Memory B cell (primary cell): Measurements from ENCODE around the gene E2F4.

Experiments
- ATAC-seq: fragments of 150-1000 bp; cut with Tn5 transposase; 2 replicates; pipeline ENCODE4 v1.10.0; 2021; ENCODE audit warnings: low read depth, mild to moderate bottlenecking, moderate library complexity
- DNase-seq, 2 donors: peaks; one replicate each; pipeline ENCODE4 v3.0.0; 2022; ENCODE audit warnings: low spot score in 2 of 2
- H3K27ac Mint-ChIP-seq: one replicate; pipeline ENCODE4 v1.8.0; 2022; ENCODE audit warnings: mild to moderate bottlenecking, moderate library complexity, mixed read lengths
- H3K27me3 Mint-ChIP-seq: one replicate; pipeline ENCODE4 v1.8.0; 2022; ENCODE audit warnings: mixed read lengths
- H3K36me3 Mint-ChIP-seq: one replicate; pipeline ENCODE4 v1.8.0; 2022; ENCODE audit warnings: mild to moderate bottlenecking, mixed read lengths
- H3K4me1 Mint-ChIP-seq: one replicate; pipeline ENCODE4 v1.8.0; 2022; ENCODE audit warnings: mixed read lengths
- H3K4me3 Mint-ChIP-seq: one replicate; pipeline ENCODE4 v1.8.0; 2022; ENCODE audit warnings: mild to moderate bottlenecking, moderate library complexity, mixed read lengths
- H3K9me3 Mint-ChIP-seq: one replicate; pipeline ENCODE4 v1.8.0; 2022; ENCODE audit warnings: mixed read lengths

E2F4 gene

DNA sequence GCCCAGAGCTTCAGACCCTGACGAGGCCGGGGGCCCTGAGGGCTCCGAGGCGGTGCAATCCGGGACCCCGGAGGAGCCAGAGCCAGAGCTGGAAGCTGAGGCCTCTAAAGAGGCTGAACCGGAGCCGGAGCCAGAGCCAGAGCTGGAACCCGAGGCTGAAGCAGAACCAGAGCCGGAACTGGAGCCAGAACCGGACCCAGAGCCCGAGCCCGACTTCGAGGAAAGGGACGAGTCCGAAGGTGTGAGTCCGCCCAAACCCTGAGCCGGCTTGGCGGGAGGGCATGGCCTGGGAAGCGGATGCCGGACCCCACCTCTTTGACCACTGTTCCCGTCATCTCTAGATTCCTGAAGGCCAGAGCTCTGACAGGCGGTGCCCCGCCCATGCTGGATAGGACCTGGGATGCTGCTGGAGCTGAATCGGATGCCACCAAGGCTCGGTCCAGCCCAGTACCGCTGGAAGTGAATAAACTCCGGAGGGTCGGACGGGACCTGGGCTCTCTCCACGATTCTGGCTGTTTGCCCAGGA lies 17.2 kb upstream of the E2F4 start:
- Mint-ChIP-seq H3K27me3 (peaks cover 42% of the 10 kb centered on the region), H3K9me3 (no peaks in the 10 kb centered on the region), H3K4me1 (peaks cover 32% of the 10 kb centered on the region), H3K4me3 (peak overlapping the region; percentile 82), H3K27ac (no peak overlapping the region), H3K36me3 (no peaks in the 10 kb centered on the region)
- no peak for DNase-seq
- no peak for ATAC-seq

DNA sequence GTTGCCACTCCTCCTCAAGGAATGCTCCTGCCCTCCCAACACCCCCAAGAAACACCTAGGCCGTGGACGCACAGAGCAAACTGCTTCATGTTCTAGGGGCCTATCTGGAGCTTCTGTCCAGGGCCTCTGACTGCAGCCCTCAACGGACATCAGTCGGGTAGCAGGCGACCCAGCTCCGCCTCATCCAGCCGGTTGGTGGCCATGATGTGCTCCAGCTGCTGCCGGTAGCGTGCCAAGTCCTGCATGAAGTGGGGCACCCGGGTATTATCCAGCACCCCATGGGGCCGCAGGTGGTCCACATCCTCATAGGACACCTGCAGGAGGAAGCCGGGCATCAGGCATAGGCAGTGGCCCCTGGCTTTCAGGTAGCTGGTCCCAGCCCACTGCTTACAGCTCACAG lies 15.3 kb upstream of the E2F4 start:
- H3K9me3 Mint-ChIP-seq: no peaks in the 10 kb centered on the region
- H3K4me3 Mint-ChIP-seq: no peak overlapping the region
- H3K4me1 Mint-ChIP-seq: peaks cover 21% of the 10 kb centered on the region
- peaks cover 31% of the 10 kb centered on the region for H3K27me3 Mint-ChIP-seq
- H3K27ac Mint-ChIP-seq: no peak overlapping the region
- DNase-seq: no peak
- no peak for ATAC-seq
- H3K36me3 Mint-ChIP-seq: no peaks in the 10 kb centered on the region

DNA sequence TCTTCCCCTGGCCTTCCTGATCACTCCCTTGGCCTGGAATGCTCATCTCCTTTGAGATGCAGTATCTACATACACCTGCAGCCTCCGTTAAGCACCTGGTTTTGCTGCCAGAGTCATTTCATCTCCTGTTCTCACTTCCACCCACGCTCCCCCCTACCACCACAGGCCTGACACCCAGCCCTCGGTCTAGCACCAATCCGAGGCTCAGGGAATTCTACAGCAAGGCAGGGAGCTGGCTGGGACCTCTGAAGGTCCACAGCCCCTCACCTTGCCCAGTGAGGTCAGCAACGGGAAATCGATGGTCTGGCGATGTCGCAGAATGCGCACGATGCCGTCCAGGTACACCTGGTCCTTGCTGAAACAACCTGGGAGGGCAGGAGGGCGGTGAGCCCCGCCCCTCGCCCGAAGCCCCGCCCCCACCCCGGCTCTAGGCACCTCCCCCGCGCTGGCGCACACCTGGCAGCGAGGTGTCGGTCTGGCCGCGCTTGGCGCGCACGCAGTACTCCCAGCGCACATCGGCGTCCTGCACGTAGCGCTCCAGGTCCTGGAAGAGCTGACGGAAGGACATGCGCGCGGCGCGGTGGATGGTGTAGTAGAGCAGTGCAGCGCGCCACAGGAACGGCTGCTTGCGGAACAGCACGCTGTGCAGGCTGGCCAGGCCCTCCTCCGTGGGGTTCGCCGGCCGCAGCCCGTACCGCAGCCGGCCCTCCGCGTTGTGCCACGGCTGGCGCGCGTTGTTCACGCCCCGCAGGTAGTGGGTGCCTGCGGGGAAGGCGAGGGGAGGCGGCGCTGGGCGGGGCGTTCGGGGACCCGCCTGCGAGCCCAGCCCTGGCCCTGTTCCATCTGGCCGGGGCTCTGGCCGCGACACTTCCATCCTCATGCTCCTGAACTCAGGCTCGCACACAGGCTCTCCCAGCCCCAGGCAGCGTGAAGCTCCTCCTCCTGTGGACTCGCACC lies 13.9 kb upstream of the E2F4 start:
- H3K4me1 Mint-ChIP-seq: peaks cover 18% of the 10 kb centered on the region
- ATAC-seq (peak; percentile 61), DNase-seq (no peak)
- no peaks in the 10 kb centered on the region for H3K9me3 Mint-ChIP-seq
- H3K27ac Mint-ChIP-seq: no peak overlapping the region
- peaks cover 25% of the 10 kb centered on the region for H3K27me3 Mint-ChIP-seq
- peak overlapping the region; percentile 80 for H3K4me3 Mint-ChIP-seq
- H3K36me3 Mint-ChIP-seq: no peaks in the 10 kb centered on the region

DNA sequence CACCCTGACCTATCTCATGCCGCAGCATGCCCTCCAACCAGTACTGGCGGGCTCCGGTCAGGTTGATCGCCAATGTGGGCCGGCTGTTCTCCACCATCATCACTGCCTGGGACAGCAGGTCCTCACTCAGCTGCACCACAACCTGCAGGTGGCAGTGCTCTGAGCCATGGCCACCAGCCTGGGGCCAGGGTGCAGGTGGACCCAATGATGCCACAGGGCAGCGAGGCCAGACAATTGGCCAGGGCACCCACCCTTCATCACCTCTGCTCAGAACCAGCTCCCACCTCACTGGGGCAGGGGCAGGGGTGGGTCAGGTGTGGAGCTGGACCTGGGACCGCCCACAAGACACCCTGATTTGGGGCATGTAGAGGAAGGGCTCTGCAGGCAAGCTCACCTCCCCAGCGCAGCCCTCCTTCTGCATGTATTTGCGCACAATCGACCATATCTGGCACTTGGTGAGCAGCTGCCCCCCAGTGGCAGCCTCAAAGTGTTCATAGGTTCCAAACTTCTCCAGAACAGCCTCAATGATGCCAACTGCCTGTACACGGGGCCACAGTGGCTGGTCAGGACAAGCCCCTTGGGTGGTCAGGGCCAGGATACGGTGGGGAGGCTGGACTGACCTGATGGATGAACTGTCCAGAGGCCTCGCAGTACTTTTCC lies 12.4 kb upstream of the E2F4 start:
- H3K9me3 Mint-ChIP-seq: no peaks in the 10 kb centered on the region

DNA sequence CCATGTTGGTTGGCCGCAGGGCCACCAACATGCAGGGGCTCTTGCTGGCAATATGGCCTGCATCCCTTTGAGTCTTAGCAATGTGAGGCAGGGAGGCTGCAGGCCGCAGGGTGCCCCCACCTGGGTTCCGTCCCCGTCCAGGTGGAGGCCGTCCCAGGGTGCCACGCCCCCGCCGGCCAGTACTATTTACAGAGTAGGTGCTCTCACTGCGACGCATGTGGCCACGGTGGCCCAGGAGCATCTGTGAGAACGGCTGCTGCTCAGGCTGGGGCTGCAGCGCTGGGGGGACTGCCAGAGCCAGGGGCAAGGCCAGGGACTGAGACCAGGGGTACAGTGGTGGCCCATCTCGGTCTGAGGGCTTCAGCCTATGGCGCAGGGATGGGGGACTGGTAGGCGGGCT lies 11.8 kb upstream of the E2F4 start:
- no peak overlapping the region for H3K27ac Mint-ChIP-seq
- no peak for ATAC-seq
- H3K27me3 Mint-ChIP-seq: peaks cover 18% of the 10 kb centered on the region
- no peaks in the 10 kb centered on the region for H3K9me3 Mint-ChIP-seq
- peaks cover 10% of the 10 kb centered on the region for H3K4me1 Mint-ChIP-seq
- H3K4me3 Mint-ChIP-seq: no peak overlapping the region
- H3K36me3 Mint-ChIP-seq: no peaks in the 10 kb centered on the region
- no peak for DNase-seq

More for the DNA sequence above, 12.4 kb upstream of the E2F4 start:
- Mint-ChIP-seq H3K4me3 (no peak overlapping the region), H3K27ac (no peak overlapping the region), H3K36me3 (no peaks in the 10 kb centered on the region), H3K4me1 (peaks cover 6% of the 10 kb centered on the region), H3K27me3 (peaks cover 18% of the 10 kb centered on the region)
- DNase-seq: no peak
- no peak for ATAC-seq

DNA sequence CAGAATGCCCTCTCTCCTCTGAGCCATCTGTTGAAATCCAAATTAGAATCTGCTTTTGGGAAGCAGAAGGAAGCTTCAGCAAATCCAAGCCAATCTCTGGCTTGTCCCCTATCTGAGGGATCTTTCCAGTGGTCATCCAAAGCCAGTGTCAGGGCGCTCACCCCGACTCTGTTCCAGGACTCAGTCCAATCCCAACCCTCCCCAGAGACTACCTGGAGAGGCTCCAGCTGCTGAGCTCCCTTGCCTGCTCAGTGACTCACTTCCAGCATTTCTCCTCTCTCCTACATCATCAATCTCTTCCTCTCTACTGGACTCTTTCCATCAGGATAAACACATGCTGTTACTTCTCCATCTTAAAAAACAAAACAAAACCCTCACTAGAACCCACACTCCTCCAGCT lies 10.6 kb upstream of the E2F4 start:
- no peak overlapping the region for H3K27ac Mint-ChIP-seq
- ATAC-seq: no peak
- DNase-seq: no peak
- H3K9me3 Mint-ChIP-seq: no peaks in the 10 kb centered on the region
- H3K4me3 Mint-ChIP-seq: no peak overlapping the region
- peaks cover 12% of the 10 kb centered on the region for H3K4me1 Mint-ChIP-seq
- no peaks in the 10 kb centered on the region for H3K36me3 Mint-ChIP-seq
- H3K27me3 Mint-ChIP-seq: peaks cover 16% of the 10 kb centered on the region

DNA sequence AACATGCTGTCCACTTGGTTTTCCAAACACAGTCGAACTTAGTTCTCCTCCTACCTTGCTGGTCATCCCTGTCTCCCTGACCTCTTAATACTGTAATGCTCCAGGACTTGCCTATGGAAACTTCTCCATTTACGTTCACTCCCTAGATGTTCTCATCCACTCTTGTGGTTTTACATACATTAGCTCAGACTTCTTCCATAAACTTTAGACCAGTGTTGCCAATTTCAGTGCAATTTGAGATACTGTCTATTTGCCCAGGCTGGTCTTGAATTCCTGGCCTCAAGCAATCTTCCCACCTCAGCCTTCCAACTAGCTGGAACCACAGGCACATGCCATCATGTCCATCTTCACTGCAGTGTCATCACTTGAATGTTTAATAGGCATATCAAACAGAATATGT lies 9.7 kb upstream of the E2F4 start:
- peaks cover 14% of the 10 kb centered on the region for H3K27me3 Mint-ChIP-seq
- ATAC-seq (no peak), DNase-seq (no peak)
- no peak overlapping the region for H3K4me3 Mint-ChIP-seq
- H3K36me3 Mint-ChIP-seq: no peaks in the 10 kb centered on the region
- H3K9me3 Mint-ChIP-seq: no peaks in the 10 kb centered on the region
- H3K4me1 Mint-ChIP-seq: peaks cover 12% of the 10 kb centered on the region
- no peak overlapping the region for H3K27ac Mint-ChIP-seq

DNA sequence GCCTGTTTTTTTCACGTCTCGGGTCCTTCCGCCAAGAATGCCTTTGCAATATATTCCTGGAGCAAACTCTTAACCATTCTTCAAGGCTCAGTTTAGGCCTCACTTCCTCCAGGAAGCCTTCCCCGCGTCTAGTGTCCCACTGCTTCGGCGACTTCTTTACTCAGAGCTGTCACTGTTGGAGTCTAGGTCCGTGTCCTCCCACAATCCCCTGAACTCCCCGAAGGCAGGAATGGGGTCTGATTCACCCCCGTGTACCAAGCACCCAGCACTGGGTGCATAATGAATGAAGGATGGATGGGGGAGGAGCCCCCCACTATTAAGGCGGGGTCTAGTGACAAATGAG lies 8.7 kb upstream of the E2F4 start:
- no peaks in the 10 kb centered on the region for H3K36me3 Mint-ChIP-seq
- no peaks in the 10 kb centered on the region for H3K9me3 Mint-ChIP-seq
- H3K27ac Mint-ChIP-seq: no peak overlapping the region
- no peak for DNase-seq
- peaks cover 10% of the 10 kb centered on the region for H3K4me1 Mint-ChIP-seq
- no peak for ATAC-seq
- H3K4me3 Mint-ChIP-seq: no peak overlapping the region
- peaks cover 9% of the 10 kb centered on the region for H3K27me3 Mint-ChIP-seq

DNA sequence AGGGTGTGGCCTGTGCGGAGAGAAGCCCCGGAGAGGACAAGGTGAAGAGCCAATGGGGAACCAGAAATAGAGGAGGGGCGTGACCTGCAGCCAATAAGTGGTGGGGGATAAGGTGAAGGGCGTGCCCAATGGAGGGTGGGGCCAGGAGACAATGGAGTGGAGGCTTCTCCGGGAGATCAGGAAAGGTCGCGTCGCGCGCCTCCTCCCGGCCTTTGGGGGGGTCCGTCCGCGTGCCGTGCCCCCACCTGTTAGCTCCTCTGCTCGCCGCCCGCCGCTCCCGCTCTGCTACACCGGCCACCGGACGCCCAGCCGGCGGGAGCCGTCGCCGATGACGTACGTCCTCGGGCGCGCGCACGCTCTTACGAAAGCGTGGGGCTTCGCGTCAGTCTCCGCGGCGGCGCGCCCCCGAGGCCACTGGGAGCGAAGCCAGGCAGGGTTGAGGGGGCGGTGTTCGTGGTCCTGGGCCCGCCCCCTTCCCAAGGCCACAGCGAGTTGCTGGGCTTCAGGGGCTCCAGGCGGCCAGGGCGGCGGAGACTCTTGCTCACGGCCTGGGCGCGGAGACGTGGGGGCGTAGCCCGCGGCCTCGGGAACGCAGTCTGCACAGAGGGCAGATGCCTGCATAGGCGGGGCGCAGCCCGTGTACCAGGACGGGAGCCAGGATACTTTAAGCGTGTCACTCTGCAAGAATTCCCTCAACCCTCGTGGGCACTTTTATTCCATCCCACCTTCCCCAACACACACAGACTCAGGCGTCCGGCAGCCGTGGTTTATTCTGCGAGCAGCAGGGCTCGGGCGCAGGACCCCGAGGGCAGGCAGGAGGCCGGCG lies 8.1 kb upstream of the E2F4 start, which contains the start of gene MATCAP1:
Gene MATCAP1 (minus strand): TSS at position 337 of the 826 bp plus-strand sequence. CDS start 3,353 bp downstream, outside the sequence.
- no peak within 1 kb of the TSS for H3K27ac Mint-ChIP-seq
- DNase-seq: peak; percentile 95
- H3K27me3 Mint-ChIP-seq: peaks cover 5% of the 10 kb centered on the region
- ATAC-seq: peak; percentile 92
- peak within 1 kb of the TSS; percentile 89 for H3K4me3 Mint-ChIP-seq
- H3K4me1 Mint-ChIP-seq: peaks cover 6% of the 10 kb centered on the region
- H3K9me3 Mint-ChIP-seq: no peaks in the 10 kb centered on the region
- H3K36me3 Mint-ChIP-seq: no peaks in the 10 kb centered on the region

DNA sequence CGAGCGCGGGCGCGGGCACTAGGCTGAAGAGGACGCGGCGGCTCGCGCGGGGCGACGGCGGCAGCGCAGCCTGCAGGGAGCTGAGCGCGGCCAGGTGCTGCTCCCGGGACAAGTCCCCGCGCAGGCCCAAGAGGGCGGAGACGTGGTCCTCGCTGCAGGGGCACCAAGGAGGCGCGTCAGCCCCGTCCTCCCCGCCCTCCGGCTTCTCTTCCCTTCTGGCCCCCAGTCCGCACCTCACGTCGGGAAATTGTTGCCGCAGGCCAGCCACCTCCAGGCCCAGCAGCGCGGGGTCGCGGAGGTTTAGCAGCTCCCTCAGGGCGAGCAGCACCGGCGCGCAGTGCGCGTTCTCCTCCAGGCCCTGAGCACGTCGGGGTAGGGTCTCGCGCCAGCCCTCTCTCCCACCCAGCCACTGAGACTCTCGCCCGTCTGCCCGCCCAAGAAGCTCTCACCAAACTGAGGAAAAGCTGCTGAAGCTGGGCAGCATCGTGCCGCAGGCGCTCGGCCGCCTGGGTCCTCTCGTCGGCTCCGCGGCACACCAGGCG lies 7.4 kb upstream of the E2F4 start:
- Mint-ChIP-seq H3K9me3 (no peaks in the 10 kb centered on the region), H3K27ac (no peak overlapping the region), H3K4me3 (peak overlapping the region; percentile 89), H3K4me1 (peaks cover 6% of the 10 kb centered on the region), H3K27me3 (peaks cover 1% of the 10 kb centered on the region), H3K36me3 (no peaks in the 10 kb centered on the region)
- DNase-seq (no peak), ATAC-seq (no peak)

DNA sequence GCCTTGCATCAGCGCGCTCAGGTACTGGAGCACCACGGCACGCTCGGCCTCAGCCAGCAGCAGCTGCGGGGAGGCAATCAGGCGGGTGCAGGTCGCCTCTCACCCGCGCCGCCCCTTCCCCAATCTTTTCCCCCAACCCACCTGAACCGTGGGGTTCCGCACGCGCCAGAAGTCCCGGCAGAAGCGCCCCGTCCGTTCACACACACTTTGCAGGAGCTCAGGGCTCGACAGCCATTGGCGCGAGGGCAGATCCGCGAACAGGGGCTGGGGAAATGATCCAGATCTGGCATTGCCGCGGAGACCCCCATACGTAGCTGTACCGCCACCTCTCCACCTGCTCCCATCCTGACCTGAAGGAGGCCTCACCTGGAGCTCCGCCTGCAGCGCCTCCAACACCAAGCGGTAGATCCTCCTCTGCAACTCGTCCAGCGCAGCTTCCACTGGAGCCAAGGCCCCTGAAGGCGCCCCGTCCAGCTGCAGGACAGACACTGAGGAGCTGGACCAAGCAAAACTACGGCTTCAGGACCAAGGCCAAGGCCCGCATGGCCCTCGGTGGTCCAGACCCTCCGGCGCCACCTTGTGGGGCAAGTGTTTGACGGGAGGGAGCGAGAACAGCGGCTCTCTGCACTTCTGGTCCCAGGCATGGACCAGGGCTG lies 6.8 kb upstream of the E2F4 start:
- Mint-ChIP-seq H3K4me3 (peak overlapping the region; percentile 89), H3K27me3 (peaks cover 1% of the 10 kb centered on the region), H3K4me1 (peaks cover 6% of the 10 kb centered on the region), H3K9me3 (no peaks in the 10 kb centered on the region), H3K36me3 (no peaks in the 10 kb centered on the region), H3K27ac (no peak overlapping the region)
- peak; percentile 25 for ATAC-seq
- peak; percentile 77 to 88 for DNase-seq

DNA sequence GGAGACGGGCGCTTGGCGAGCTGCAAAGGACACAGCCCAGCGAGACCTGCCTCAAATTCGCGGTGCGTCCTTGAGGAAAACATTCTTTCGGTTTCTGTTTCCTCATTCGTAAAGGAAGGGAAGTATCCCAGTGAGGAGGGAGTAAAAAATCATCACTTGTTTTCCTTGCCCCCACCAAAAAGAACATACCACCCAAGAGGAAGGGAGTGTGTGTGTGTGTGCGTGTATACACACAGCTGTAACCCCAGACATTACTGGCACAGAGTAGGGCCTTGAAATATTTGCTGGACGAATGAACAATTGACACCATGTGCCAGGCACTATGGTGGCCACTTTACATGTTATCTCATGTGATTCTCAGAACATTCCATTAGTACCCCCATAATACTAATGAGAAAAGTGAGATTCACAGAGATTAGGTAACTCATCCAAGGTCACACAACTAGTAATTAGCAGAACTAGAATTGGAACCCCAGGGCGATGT lies 6.3 kb upstream of the E2F4 start:
- H3K27me3 Mint-ChIP-seq: peaks cover 1% of the 10 kb centered on the region
- peaks cover 6% of the 10 kb centered on the region for H3K4me1 Mint-ChIP-seq
- ATAC-seq (no peak), DNase-seq (no peak)
- H3K4me3 Mint-ChIP-seq: peak overlapping the region; percentile 89
- no peaks in the 10 kb centered on the region for H3K9me3 Mint-ChIP-seq
- H3K36me3 Mint-ChIP-seq: no peaks in the 10 kb centered on the region
- no peak overlapping the region for H3K27ac Mint-ChIP-seq

DNA sequence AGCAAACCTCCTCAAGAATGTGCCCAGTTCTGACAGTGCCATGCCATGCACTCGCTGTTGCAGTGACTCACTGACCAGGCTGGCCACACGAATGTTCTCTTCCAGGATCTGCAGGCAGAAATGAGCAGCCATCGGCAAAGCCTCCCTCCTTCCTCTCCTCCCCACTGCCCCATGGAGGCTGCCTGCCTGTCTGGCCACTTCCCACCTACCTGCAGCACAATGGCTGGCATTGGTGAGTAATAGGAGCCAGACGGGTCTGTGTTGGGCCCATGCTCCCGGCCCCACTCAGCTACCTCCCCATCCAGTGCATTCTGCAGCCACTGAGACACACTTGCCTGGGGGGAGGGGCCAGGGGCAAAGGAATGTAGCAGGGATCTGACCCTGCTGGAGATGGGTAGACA lies 5.4 kb upstream of the E2F4 start:
- Mint-ChIP-seq H3K4me3 (no peak overlapping the region), H3K9me3 (no peaks in the 10 kb centered on the region), H3K36me3 (no peaks in the 10 kb centered on the region), H3K27me3 (peaks cover 1% of the 10 kb centered on the region), H3K27ac (no peak overlapping the region), H3K4me1 (peaks cover 9% of the 10 kb centered on the region)
- no peak for DNase-seq
- ATAC-seq: no peak
